HCT116 (cell line): ENCODE results near the gene WDFY2. TPM values are rescaled to one million over a fixed set of nuclear protein-coding genes. Genes with fewer than 3 reads are reported as not detected.
A peak's percentile ranks its signal among the peaks of the same experiment; 100 is the strongest.

ENCODE experiments used
- ATAC-seq: fragments of 200-7000 bp; cut with Tn5 transposase; 2 replicates; pipeline ENCODE4 v1.9.1; 2020; ENCODE audit warnings: mild to moderate bottlenecking, moderate library complexity
- BruUV-seq: library from RNA; stranded (reverse); fragments of 400-500 nt; replicated peaks from 2 replicates; lab custom pipeline; 2021; lab: Mats Ljungman, UMichigan
- CTCF ChIA-PET: fragments of 300-600 bp; sonication (Branson Sonifier 250); formaldehyde crosslinking; loops from one replicate; lab custom pipeline; 2021; ENCODE audit warnings: antibody characterized with exemption; lab: Charles Lee
- POLR2A ChIA-PET: fragments of 300-600, 350-600 bp; sonication (Branson Sonifier 250); formaldehyde crosslinking; loops from one replicate; lab custom pipeline; 2021; ENCODE audit warnings: antibody characterized with exemption; lab: Charles Lee
- RAD21 ChIA-PET, 2 experiments: fragments of 300-600 bp; sonication (Branson Sonifier 250); formaldehyde crosslinking; loops; one replicate each; lab custom pipeline; 2023; ENCODE audit warnings: low total read pairs in 2 of 2; ENCODE audit not compliant: uncharacterized antibody in 2 of 2, unreplicated experiment in 2 of 2, low non-redundant PET in 1 of 2; lab: Charles Lee
- DNase-seq: peaks from one replicate; pipeline ENCODE4 v3.0.0-alpha.2; 2010; ENCODE audit warnings: low read depth, low spot score
- H2AFZ ChIP-seq: fragments of 200-600 bp; shearing (Covaris generic), sonication (generic); 2 replicates; pipeline ENCODE4 v1.6.1; 2017; ENCODE audit warnings: low read depth, mixed run types, mixed read lengths, antibody characterized with exemption, low read length; ENCODE audit not compliant: poor library complexity, severe bottlenecking
- H3K27ac ChIP-seq: 2 replicates; pipeline ENCODE4 v1.5.1; 2012; ENCODE audit warnings: low read depth, low read length
- H3K27me3 ChIP-seq: fragments of 200-600 bp; sonication (generic); 2 replicates; pipeline ENCODE4 v1.6.1; 2016; ENCODE audit warnings: mixed run types, low read length, mixed read lengths; ENCODE audit not compliant: insufficient read depth
- H3K36me3 ChIP-seq, 2 experiments: fragments of 200-500 bp in 1 of 2; fragments of 200-600 bp in 1 of 2; sonication (Bioruptor generic) in 1 of 2; sonication (generic) in 1 of 2; 2 replicates each; pipeline versions ENCODE4 v1.5.1 to v1.6.1; 2014 to 2016; ENCODE audit warnings: low read length in 2 of 2, inconsistent platforms in 1 of 2, mixed read lengths in 1 of 2, mixed run types in 1 of 2; ENCODE audit not compliant: insufficient read depth in 2 of 2, control insufficient read depth in 1 of 2
- H3K4me1 ChIP-seq, 2 experiments: fragments of 200-600 bp in 1 of 2; sonication (generic) in 1 of 2; 2 replicates each; pipeline versions ENCODE4 v1.5.1 to v1.6.1; 2012 to 2017; ENCODE audit warnings: low read length in 2 of 2, inconsistent platforms in 1 of 2, mild to moderate bottlenecking in 1 of 2, mixed read lengths in 1 of 2, mixed run types in 1 of 2, moderate library complexity in 1 of 2; ENCODE audit not compliant: insufficient read depth in 2 of 2, control insufficient read depth in 1 of 2
- H3K4me2 ChIP-seq: fragments of 200-600 bp; sonication (generic); 2 replicates; pipeline ENCODE4 v1.6.1; 2017; ENCODE audit warnings: mixed run types, low read length, mixed read lengths
- H3K4me3 ChIP-seq, 2 experiments: fragments of 200-600 bp in 1 of 2; sonication (generic) in 1 of 2; replicated peaks in 1 of 2; 2 replicates each; pipeline ENCODE4 v1.5.1; 2011 to 2016; ENCODE audit warnings: low read length in 2 of 2, control low read depth in 1 of 2, low read depth in 1 of 2, mild to moderate bottlenecking in 1 of 2, mixed read lengths in 1 of 2, mixed run types in 1 of 2
- H3K79me2 ChIP-seq: fragments of 200-600 bp; sonication (generic); 2 replicates; pipeline ENCODE4 v1.6.1; 2017; ENCODE audit warnings: mild to moderate bottlenecking, mixed run types, low read length, moderate library complexity, mixed read lengths; ENCODE audit not compliant: insufficient read depth
- H3K9ac ChIP-seq: fragments of 200-600 bp; sonication (generic); 2 replicates; pipeline ENCODE4 v1.6.1; 2016; ENCODE audit warnings: low read length, mixed read lengths
- H3K9me2 ChIP-seq: fragments of 200-600 bp; sonication (generic), shearing (Covaris generic); 2 replicates; pipeline ENCODE4 v1.6.1; 2017; ENCODE audit warnings: mixed run types, mild to moderate bottlenecking, moderate library complexity; ENCODE audit not compliant: insufficient read depth
- H3K9me3 ChIP-seq, 2 experiments: fragments of 200-500 bp in 1 of 2; fragments of 200-600 bp in 1 of 2; sonication (Bioruptor generic) in 1 of 2; sonication (generic) in 1 of 2; 2 replicates each; pipeline ENCODE4 v1.6.1; 2014 to 2017; ENCODE audit warnings: low read length in 2 of 2, mixed read lengths in 2 of 2, inconsistent platforms in 1 of 2, low read depth in 1 of 2, mild to moderate bottlenecking in 1 of 2, mixed run types in 1 of 2, moderate library complexity in 1 of 2; ENCODE audit not compliant: control insufficient read depth in 1 of 2, insufficient read depth in 1 of 2
- H4K20me1 ChIP-seq: fragments of 200-600 bp; sonication (generic), shearing (Covaris generic); 2 replicates; pipeline ENCODE4 v1.6.1; 2017; ENCODE audit warnings: mixed run types, mild to moderate bottlenecking, moderate library complexity; ENCODE audit not compliant: insufficient read depth
- CBX3 ChIP-seq: IDR thresholded peaks from 2 replicates; pipeline ENCODE4 v1.6.1; 2012; ENCODE audit warnings: low read depth
- CEBPB ChIP-seq: IDR thresholded peaks from 2 replicates; pipeline ENCODE4 v1.6.1; 2012; ENCODE audit warnings: low read depth
- ELF1 ChIP-seq: IDR thresholded peaks from 2 replicates; pipeline ENCODE4 v1.6.1; 2012; ENCODE audit warnings: low read depth, borderline replicate concordance
- EZH2 ChIP-seq: fragments of 200-600 bp; sonication (generic); IDR thresholded peaks from 2 replicates; pipeline ENCODE4 v1.6.1; 2017; ENCODE audit warnings: antibody characterized with exemption, mixed run types
- EZH2phosphoT487 ChIP-seq: fragments of 200-600 bp; IDR thresholded peaks from 2 replicates; pipeline ENCODE4 v1.6.1; 2018; ENCODE audit warnings: antibody characterized with exemption, borderline replicate concordance
- FOSL1 ChIP-seq: IDR thresholded peaks from 2 replicates; pipeline ENCODE4 v1.6.1; 2012; ENCODE audit warnings: low read depth
- JUND ChIP-seq: IDR thresholded peaks from 2 replicates; pipeline ENCODE4 v1.6.1; 2012
- POLR2A ChIP-seq: IDR thresholded peaks from 2 replicates; pipeline ENCODE4 v1.7.0; 2011; ENCODE audit warnings: borderline replicate concordance; ENCODE audit not compliant: insufficient read depth, insufficient read length; ENCODE audit errors: extremely low read depth
- POLR2AphosphoS5 ChIP-seq: IDR thresholded peaks from 2 replicates; pipeline ENCODE4 v1.6.1; 2011; ENCODE audit warnings: mild to moderate bottlenecking, low read depth, low read length, moderate library complexity
- RAD21 ChIP-seq: IDR thresholded peaks from 2 replicates; pipeline ENCODE4 v1.6.1; 2012; ENCODE audit warnings: low read depth, mild to moderate bottlenecking
- SP1 ChIP-seq: IDR thresholded peaks from 2 replicates; pipeline ENCODE4 v1.6.1; 2012; ENCODE audit warnings: low read depth
- SRF ChIP-seq: IDR thresholded peaks from 2 replicates; pipeline ENCODE4 v1.6.1; 2012; ENCODE audit warnings: low read depth
- ZFX ChIP-seq: fragments of 450-650 bp; IDR thresholded peaks from 2 replicates; pipeline ENCODE4 v1.6.1; 2017
- ZNF274 ChIP-seq: fragments of 200-500 bp; sonication (Bioruptor generic); IDR thresholded peaks from 2 replicates; pipeline ENCODE4 v1.6.1; 2014; ENCODE audit warnings: mild to moderate bottlenecking, low read depth, low read length, inconsistent platforms
- intact Hi-C: fragments of 100-400 bp; cut with micrococcal nuclease; formaldehyde crosslinking; loops from 2 replicates; pipeline ENCODE4 v1.10.0; 2022
- total RNA-seq: library from RNA; stranded (reverse); gene quantifications from one replicate; pipeline ENCODE4 v1.2.1, GENCODE V29; 2021; ENCODE audit not compliant: unreplicated experiment
- TF ChIP-seq, protein P1 (sequence below): IDR thresholded peaks from 2 replicates; pipeline ENCODE4 v1.6.1; 2012
- TF ChIP-seq, protein P2 (sequence below), 3 experiments: fragments of 200-600 bp in 1 of 3; sonication (generic) in 1 of 3; IDR thresholded peaks in 2 of 3; conservative IDR thresholded peaks in 1 of 3; 2 replicates each; pipeline ENCODE4 v1.5.1; 2012 to 2017; ENCODE audit warnings: low read depth in 2 of 3, low read length in 2 of 3, antibody characterized with exemption in 1 of 3, borderline replicate concordance in 1 of 3, control low read depth in 1 of 3, mild to moderate bottlenecking in 1 of 3, mixed read lengths in 1 of 3, mixed run types in 1 of 3, moderate library complexity in 1 of 3; ENCODE audit not compliant: insufficient read depth in 1 of 3
- TF ChIP-seq, protein P3 (sequence below): IDR thresholded peaks from 2 replicates; pipeline ENCODE4 v1.6.1; 2011; ENCODE audit warnings: mild to moderate bottlenecking, low read length, moderate library complexity; ENCODE audit not compliant: insufficient replicate concordance; ENCODE audit errors: extremely low read depth
- TF ChIP-seq, protein P4 (sequence below): IDR thresholded peaks from 2 replicates; pipeline ENCODE4 v1.6.1; 2012
- TF ChIP-seq, protein P5 (sequence below): IDR thresholded peaks from 2 replicates; pipeline ENCODE4 v1.6.1; 2012; ENCODE audit warnings: low read depth

Gene WDFY2
- total RNA-seq, 1 experiment from 2014 or later = 6.1 TPM

DNA sequence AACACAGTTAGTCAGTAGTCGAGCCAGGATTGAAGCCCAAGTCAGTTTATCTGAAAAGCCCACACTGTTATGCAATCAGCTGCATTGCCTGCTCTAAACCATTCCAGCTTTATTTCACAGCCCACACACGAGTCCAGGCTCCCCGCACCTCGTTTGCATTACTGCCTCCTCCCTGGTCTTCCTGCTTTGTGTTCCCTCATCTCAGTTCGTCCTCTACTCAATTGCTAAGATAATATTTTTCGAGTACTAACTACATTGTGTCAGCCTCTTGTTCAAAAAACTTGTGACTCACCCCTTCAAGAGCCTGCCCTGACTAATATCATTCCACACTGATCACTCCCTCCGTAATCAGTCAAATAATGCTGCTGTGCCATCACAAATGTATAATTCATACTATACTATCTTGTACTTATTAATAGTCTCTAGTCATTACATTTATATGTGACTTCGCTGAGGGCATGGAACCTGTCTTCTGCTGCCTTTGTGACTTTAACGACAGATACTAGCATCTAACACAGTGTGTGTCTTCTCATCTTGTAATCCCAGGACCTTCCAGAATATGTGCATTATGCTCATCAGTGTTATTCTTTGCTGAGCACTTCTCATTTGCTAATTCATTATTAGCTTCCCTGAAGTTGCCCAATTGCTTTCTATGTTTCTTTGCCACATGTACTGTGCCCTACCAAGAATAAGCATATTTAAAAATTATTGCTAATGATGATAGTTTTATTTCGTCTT lies 26.2 kb upstream of the WDFY2 start:
- H3K36me3 ChIP-seq = no peaks in the 10 kb centered on the region
- H4K20me1 ChIP-seq = no peaks in the 10 kb centered on the region
- TF ChIP-seq, protein P1, sequence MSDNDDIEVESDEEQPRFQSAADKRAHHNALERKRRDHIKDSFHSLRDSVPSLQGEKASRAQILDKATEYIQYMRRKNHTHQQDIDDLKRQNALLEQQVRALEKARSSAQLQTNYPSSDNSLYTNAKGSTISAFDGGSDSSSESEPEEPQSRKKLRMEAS = no peak
- TF ChIP-seq POLR2A = no peak
- TF ChIP-seq, protein P2, sequence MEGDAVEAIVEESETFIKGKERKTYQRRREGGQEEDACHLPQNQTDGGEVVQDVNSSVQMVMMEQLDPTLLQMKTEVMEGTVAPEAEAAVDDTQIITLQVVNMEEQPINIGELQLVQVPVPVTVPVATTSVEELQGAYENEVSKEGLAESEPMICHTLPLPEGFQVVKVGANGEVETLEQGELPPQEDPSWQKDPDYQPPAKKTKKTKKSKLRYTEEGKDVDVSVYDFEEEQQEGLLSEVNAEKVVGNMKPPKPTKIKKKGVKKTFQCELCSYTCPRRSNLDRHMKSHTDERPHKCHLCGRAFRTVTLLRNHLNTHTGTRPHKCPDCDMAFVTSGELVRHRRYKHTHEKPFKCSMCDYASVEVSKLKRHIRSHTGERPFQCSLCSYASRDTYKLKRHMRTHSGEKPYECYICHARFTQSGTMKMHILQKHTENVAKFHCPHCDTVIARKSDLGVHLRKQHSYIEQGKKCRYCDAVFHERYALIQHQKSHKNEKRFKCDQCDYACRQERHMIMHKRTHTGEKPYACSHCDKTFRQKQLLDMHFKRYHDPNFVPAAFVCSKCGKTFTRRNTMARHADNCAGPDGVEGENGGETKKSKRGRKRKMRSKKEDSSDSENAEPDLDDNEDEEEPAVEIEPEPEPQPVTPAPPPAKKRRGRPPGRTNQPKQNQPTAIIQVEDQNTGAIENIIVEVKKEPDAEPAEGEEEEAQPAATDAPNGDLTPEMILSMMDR (IDR thresholded peaks at IDR 0.05 in 2 of 3, conservative IDR thresholded peaks at IDR 0.05 in 1 of 3; ENCODE audit: borderline replicate concordance in 1 of 3, insufficient read depth in 1 of 3, low read depth in 2 of 3, low read length in 2 of 3) = no peak
- no peak for TF ChIP-seq ELF1
- TF ChIP-seq POLR2AphosphoS5 = no peak
- TF ChIP-seq, protein P3, sequence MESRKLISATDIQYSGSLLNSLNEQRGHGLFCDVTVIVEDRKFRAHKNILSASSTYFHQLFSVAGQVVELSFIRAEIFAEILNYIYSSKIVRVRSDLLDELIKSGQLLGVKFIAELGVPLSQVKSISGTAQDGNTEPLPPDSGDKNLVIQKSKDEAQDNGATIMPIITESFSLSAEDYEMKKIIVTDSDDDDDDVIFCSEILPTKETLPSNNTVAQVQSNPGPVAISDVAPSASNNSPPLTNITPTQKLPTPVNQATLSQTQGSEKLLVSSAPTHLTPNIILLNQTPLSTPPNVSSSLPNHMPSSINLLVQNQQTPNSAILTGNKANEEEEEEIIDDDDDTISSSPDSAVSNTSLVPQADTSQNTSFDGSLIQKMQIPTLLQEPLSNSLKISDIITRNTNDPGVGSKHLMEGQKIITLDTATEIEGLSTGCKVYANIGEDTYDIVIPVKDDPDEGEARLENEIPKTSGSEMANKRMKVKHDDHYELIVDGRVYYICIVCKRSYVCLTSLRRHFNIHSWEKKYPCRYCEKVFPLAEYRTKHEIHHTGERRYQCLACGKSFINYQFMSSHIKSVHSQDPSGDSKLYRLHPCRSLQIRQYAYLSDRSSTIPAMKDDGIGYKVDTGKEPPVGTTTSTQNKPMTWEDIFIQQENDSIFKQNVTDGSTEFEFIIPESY = no peak
- TF ChIP-seq CBX3 = no peak
- no peak for TF ChIP-seq EZH2phosphoT487
- no peak for TF ChIP-seq RAD21
- TF ChIP-seq CEBPB = no peak
- TF ChIP-seq, protein P4, sequence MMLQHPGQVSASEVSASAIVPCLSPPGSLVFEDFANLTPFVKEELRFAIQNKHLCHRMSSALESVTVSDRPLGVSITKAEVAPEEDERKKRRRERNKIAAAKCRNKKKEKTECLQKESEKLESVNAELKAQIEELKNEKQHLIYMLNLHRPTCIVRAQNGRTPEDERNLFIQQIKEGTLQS = no peak
- TF ChIP-seq ZFX = no peak
- TF ChIP-seq, protein P5, sequence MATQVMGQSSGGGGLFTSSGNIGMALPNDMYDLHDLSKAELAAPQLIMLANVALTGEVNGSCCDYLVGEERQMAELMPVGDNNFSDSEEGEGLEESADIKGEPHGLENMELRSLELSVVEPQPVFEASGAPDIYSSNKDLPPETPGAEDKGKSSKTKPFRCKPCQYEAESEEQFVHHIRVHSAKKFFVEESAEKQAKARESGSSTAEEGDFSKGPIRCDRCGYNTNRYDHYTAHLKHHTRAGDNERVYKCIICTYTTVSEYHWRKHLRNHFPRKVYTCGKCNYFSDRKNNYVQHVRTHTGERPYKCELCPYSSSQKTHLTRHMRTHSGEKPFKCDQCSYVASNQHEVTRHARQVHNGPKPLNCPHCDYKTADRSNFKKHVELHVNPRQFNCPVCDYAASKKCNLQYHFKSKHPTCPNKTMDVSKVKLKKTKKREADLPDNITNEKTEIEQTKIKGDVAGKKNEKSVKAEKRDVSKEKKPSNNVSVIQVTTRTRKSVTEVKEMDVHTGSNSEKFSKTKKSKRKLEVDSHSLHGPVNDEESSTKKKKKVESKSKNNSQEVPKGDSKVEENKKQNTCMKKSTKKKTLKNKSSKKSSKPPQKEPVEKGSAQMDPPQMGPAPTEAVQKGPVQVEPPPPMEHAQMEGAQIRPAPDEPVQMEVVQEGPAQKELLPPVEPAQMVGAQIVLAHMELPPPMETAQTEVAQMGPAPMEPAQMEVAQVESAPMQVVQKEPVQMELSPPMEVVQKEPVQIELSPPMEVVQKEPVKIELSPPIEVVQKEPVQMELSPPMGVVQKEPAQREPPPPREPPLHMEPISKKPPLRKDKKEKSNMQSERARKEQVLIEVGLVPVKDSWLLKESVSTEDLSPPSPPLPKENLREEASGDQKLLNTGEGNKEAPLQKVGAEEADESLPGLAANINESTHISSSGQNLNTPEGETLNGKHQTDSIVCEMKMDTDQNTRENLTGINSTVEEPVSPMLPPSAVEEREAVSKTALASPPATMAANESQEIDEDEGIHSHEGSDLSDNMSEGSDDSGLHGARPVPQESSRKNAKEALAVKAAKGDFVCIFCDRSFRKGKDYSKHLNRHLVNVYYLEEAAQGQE = no peak
- no peak for TF ChIP-seq FOSL1
- TF ChIP-seq SP1 = no peak
- no peak for TF ChIP-seq SRF
- no peak for TF ChIP-seq JUND
- no peak for TF ChIP-seq ZNF274
- no peak for TF ChIP-seq EZH2
- RAD21 ChIA-PET = no interaction called here
- peaks cover 0 to 7% of the 10 kb centered on the region in 2 experiments; a peak in 2 of 4 replicates for H3K4me1 ChIP-seq
- no peaks in the 10 kb centered on the region for H3K79me2 ChIP-seq
- POLR2A ChIA-PET = no interaction called here
- ATAC-seq (peak; percentile 49; the same call in 1 of the 2 replicates), DNase-seq (no peak)
- no peaks in the 10 kb centered on the region for H3K27me3 ChIP-seq
- H3K9ac ChIP-seq = no peak overlapping the region
- no peak overlapping the region for H2AFZ ChIP-seq
- intact Hi-C loops = no loop called here
- CTCF ChIA-PET = no interaction called here
- no peak overlapping the region for H3K4me2 ChIP-seq
- no TSS peak for BruUV-seq
- no peaks in the 10 kb centered on the region for H3K9me2 ChIP-seq
- no peak overlapping the region for H3K27ac ChIP-seq
- no peaks in the 10 kb centered on the region for H3K9me3 ChIP-seq
- H3K4me3 ChIP-seq = no peak overlapping the region
